ENCODE results near the gene CHRNB1.

CHRNB1 gene

DNA sequence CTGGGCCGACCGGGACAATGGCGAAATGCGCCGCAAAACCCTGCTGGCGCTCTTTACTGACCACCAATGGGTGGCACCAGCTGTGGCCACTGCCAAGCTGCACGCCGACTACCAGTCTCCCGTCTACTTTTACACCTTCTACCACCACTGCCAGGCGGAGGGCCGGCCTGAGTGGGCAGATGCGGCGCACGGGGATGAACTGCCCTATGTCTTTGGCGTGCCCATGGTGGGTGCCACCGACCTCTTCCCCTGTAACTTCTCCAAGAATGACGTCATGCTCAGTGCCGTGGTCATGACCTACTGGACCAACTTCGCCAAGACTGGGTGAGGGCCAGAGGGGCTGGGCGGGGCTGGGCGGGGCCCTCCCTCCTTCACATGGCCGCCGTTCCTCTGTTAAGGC is 29.1 kb upstream of the CHRNB1 start:
- no peak for DNase-seq

DNA sequence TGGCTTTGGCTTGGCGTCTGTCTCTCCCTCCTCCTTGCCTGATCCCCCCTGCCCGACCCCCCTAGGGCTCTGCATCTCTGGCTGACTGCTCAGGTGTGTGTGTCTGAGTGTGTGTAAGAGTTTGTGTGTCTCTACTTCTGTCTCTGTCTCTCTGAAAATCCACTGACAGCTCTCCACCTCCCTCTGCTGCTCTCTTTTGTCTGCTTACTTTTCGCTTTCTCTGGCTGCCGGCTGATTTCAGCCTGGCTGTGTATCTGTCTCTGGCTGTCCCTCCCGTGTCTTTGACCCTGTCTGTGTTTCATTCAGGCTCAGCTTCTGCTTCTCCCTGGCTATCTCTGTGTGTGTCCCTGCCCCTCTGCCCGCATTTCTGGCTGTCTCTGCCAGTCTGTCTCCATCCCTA is 28.5 kb upstream of the CHRNB1 start:
- DNase-seq = no peak

DNA sequence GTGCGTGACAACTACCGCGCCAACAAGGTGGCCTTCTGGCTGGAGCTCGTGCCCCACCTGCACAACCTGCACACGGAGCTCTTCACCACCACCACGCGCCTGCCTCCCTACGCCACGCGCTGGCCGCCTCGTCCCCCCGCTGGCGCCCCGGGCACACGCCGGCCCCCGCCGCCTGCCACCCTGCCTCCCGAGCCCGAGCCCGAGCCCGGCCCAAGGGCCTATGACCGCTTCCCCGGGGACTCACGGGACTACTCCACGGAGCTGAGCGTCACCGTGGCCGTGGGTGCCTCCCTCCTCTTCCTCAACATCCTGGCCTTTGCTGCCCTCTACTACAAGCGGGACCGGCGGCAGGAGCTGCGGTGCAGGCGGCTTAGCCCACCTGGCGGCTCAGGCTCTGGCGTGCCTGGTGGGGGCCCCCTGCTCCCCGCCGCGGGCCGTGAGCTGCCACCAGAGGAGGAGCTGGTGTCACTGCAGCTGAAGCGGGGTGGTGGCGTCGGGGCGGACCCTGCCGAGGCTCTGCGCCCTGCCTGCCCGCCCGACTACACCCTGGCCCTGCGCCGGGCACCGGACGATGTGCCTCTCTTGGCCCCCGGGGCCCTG is 27.7 kb upstream of the CHRNB1 start:
- no peak for DNase-seq

DNA sequence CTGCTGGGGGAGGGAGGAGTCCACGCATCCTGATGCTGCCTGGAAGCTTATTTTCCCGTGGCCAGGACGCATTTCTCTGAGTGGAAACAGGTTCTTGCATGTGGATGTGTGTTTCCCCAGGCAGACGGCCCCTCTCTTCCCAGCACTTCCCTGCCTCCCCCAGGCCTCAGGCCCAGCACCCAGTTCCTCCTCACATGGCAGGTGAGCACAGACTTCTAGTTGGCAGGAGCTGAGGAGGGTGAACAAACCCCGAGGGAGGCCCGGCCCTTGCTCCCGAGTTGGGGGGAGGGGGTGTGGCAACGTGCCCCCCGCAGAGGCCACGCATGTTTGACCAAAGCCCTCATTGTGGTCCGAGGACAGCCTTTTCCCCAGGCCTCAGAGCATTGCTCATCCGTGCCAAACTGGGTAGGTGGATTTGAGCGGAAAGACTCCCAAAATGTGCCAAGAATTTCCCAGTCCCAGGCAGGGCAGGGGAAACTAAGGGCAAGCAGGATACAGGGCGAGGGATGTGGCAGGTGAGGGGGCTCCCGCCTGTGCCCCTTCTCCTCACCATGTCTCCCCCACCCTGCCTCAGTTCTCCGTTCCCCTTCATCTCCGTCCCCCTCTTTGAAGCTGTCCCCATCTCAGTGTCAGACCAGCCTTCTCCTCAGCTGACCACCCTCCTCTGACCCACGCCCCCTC is 26.2 kb upstream of the CHRNB1 start:
- no peak for DNase-seq

DNA sequence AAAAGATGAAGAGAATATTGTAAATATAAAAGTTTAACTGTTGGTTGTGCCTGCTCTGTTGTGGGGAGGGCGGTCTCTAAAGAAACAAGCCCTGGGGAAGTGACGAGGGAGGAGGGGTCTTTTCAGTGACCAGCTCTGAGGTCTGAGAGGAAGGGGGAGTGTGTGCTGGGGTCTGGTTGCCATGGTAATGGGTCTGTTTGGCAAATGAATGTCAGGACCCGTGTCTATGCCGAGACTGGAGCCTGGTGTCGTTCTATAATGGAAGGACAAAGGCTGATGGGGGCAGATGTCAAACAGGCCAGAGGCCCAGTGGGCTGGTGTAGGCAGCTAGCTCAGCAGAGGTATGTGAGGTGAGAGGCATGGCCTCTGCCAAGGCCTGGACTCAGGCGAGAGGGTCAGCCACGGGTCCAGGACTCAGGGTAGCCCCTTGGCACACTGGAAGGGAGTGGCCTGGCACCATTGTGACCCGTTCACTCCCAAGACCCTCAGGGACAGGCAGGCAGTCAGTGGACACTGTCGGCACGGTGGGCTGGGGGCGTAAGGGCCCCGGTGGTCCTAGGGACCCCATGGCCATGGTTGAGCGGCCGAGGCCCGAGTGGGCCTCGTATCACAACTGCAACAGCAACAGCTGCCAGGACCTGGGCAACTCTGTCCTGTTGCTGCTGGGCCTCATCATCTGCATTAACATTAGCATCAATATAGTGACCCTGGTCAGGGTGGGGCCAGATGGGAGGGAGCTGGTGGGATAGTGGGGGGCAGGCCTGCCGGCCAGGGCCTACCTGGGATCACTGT is 24.8 kb upstream of the CHRNB1 start, which contains the start of gene SPEM1:
SPEM1 (plus strand) TSS at position 506 of the 792 bp plus-strand sequence; CDS start at position 567, 61 bp downstream.
- no peak for DNase-seq

DNA sequence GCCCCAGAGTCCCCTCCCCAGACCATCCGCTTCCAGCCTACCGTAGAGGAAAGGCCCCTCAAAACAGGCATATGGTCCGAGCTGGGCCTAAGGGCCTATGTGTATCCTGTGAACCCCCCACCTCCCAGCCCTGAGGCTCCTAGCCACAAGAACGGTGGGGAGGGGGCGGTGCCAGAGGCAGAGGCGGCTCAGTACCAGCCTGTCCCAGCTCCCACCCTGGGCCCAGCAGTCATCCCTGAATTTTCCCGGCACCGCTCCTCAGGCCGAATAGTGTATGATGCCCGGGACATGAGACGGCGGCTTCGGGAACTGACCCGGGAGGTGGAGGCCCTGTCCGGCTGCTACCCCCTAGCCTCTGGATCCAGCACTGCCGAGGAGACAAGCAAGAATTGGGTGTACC is 23.7 kb upstream of the CHRNB1 start:
- no peak for DNase-seq

DNA sequence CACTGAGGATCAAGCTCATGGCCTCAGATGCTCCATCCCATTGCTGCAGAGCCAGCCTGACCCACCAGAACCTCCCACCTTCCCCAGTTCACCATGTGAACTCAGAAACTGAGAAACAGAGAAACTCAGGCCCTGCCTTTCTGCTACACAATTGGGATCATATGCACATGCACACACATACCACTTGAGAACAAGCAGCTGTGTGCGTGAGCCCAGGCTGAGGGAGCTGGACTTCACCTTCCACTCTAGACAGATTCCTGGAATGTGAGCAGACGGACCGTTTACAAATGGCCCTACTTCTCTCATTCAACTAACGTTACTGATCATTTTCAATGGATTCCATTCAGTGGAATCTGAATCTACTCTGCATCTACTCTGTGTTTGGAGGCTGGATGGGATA is 21.2 kb upstream of the CHRNB1 start:
- DNase-seq = no peak

DNA sequence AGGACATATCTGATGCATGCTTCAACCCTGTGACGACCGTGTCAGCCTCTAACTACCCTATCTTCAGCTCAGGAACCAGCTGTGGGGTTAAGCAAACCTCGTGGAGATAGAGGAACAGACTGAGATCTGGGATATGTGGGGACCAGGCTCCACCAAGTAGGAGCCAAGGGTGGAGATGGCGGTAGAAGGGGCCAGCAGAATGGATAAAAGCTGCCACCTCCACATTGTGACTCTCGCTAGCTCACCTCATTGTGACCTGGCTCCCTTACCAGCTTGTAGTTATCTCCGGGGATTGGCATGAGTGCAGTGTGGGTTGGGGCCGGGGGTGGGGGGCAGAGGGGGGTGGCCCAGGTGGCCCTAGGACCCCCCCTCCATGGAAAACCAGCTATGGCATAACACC is 19.5 kb upstream of the CHRNB1 start, which contains the start of gene SPEM2:
SPEM2 (plus strand) TSS at position 301 of the 400 bp plus-strand sequence; CDS start at position 374, 73 bp downstream.
- DNase-seq = no peak

DNA sequence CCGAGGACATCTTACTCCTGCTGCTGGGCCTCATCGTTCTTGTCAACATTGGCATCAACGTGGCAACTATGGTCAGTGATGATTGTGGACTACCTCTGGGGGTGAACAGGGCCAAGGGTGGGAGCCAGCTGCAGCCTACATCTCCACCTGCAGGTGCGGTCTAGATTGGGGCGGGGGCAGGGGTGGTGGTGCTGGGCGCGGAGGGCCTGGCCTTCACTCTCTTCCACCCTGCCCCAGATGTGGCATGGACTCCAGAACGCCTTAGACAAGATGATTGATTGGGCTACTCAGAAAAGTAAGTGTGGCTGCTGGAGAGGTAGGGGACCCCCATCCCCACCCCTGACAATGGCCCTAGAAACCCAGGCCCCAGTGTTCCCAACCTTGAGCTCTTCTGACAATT is 19.1 kb upstream of the CHRNB1 start:
- no peak for DNase-seq

DNA sequence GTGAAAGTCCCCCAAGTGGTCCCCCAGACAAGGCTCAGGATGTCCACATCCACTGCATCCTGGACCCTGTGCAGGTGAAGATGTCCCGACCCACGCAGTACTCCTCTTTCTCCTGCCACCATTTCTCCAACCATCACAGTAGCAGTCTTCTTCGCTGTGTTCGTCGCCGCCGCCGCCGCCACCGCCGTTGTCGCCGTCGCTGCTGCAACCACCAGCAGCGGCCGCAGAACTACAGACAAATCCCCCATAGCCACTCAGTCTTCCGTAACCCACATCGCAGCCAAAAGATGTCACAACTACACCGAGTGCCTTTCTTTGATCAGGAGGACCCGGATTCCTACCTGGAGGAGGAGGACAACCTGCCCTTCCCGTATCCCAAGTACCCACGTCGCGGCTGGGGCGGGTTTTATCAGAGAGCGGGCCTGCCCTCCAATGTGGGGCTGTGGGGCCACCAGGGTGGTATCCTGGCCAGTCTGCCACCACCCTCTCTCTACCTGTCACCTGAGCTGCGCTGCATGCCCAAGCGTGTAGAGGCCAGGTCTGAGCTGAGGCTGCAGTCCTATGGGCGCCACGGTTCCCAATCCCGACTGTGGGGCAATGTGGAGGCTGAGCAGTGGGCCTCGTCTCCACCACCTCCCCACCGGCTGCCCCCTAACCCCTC is 18.5 kb upstream of the CHRNB1 start:
- no peak for DNase-seq

DNA sequence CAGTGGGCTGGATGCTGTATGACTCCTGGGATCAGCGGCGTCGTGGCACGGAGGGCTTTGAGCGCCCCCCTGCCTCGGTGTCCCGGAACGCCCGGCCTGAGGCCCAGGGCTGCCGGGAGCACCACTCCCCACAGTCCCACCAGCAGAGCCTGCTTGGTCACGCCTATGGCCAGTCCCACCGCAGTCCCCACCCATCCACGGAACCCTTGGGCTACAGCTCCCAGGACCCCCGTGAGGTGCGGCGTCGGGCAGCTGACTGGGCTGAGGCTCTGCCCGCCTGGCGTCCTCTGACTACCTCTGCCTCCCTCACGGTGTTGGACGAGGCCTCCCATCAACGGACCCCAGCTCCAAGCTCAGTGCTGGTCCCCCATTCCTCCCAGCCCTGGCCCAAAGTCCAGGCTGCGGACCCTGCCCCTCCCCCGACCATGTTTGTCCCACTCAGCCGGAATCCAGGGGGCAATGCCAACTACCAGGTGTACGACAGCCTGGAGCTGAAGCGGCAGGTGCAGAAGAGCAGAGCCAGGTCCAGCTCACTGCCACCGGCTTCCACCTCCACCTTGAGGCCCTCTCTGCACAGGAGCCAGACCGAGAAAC is 17.9 kb upstream of the CHRNB1 start:
- DNase-seq = no peak

DNA sequence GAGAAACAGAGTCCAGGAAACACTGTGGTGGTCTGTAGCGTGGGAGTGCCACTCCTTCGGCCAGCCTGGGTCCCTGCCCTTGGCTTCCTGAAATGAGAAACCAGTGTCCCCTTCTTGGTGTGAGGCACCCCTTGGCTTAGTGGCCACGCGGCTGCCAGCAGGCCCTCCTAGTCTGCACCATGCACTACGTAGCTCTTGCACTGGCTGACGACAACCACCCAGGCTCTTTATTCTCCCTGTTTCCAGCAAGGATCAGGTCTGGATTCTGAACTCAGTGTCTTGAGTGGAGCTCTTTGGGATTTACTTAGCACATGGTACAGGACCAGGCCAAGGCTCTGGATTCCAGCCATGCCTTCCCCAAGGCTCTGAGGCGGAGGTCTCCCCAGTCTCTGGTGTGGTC is 17.3 kb upstream of the CHRNB1 start:
- no peak for DNase-seq

DNA sequence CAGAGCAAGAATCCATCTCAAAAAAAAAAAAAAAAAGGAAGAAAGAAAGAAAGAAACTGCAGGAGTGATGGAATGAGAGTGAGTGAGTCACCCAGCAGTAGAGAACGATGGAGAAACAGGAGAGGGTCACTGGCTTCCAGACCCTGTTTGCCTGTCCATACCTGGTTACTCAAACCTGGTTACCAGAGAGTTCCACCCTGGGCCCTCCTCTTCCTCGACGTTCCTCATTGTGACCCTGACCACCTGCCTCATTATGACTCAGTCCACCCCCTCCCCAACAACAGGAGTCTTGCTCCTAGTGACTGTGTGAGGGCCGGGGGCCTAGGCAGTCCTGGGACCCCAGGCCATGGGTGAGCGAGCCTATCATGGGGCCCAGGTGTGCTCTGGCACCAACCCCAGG is 16.3 kb upstream of the CHRNB1 start, which contains the start of gene SPEM3:
SPEM3 (plus strand) TSS at position 301 of the 400 bp plus-strand sequence; CDS start at position 347, 46 bp downstream.
- DNase-seq = no peak

DNA sequence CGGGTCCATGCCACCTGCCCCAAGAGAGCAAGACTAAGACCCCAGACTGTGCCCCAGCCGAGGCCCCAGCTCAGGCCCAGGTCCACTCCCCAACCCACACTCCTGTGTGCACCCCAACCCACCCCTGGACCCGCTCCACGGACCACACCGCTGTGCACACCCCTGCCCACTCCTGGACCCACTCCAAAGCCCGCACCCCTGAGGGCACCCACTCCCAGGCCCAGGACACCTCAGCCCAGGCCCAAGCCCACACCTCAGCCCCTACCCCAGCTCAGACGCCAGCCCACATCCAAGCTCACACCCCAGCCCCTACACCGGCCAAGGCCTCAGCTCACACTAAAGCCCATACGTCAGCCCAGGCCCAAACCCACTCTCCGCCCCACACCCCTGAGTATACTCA is 15.1 kb upstream of the CHRNB1 start:
- DNase-seq = no peak

DNA sequence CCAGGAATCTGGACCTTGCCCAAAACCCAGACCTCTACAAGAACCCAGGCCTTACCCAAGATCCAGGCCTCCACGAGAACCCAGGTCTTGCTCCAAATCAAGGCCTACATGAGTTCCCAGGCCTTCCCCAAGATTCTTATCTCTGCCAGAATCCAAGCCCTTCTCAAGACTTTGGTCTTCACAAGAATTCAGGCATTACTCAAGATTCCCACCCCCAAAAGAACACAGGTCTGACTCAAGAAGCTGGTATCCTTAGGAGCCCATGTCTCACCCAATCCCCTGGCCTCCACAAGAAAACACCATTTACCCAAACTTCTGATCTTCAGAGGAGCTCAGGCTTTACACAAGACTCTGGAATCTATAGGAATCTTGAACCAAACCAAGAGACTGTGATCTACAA is 13.6 kb upstream of the CHRNB1 start:
- no peak for DNase-seq

DNA sequence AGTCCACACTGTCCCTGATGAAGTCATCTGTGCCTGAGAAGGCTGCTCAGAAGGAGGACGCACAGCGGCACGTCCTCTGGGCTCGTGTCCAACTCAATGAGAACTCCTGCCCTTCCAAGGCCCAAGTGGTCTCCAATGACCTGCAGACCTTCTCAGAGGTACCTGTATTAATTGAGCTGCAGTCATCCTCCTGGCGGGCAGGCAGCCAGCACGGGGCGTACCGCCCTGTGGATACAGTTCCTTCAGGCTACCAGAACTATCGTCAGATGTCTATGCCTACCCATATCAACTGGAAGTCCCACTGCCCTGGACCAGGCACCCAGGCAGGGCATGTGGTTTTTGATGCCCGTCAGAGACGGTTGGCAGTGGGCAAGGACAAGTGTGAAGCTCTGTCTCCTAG is 12.6 kb upstream of the CHRNB1 start:
- DNase-seq = no peak

DNA sequence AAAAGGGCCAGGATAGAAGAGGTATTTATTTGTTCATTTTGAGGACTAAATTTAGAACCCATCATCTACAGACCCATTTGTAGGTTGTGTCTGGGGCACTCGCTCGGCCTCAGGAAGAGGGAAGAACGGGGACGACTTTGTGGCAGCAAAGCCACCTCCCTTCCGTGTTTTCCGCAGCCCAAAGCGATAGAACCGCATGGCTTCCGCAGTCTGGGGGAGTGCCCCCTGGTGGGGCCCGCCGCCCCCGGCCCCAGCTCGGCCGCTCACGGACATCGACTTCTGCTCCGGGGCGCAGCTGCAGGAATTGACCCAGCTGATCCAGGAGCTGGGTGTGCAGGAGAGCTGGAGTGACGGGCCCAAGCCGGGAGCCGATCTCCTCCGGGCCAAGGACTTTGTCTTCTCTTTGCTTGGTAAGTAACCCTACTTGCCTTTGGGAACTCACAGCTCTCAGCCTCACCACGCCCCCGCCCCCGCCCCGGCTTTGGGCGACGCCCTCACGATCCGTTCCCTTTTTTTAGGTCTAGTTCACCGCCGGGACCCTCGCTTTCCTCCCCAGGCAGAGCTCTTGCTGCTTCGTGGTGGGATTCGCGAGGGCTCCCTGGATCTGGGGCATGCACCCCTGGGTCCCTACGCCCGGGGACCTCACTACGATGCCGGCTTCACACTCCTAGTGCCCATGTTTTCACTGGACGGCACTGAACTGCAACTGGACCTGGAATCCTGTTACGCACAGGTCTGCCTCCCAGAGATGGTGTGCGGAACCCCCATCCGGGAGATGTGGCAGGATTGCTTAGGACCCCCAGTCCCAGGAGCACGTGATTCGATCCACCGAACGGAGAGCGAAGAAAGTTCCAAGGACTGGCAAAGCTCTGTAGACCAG is 8.9 kb upstream of the CHRNB1 start:
- DNase-seq = peak; percentile 45

DNA sequence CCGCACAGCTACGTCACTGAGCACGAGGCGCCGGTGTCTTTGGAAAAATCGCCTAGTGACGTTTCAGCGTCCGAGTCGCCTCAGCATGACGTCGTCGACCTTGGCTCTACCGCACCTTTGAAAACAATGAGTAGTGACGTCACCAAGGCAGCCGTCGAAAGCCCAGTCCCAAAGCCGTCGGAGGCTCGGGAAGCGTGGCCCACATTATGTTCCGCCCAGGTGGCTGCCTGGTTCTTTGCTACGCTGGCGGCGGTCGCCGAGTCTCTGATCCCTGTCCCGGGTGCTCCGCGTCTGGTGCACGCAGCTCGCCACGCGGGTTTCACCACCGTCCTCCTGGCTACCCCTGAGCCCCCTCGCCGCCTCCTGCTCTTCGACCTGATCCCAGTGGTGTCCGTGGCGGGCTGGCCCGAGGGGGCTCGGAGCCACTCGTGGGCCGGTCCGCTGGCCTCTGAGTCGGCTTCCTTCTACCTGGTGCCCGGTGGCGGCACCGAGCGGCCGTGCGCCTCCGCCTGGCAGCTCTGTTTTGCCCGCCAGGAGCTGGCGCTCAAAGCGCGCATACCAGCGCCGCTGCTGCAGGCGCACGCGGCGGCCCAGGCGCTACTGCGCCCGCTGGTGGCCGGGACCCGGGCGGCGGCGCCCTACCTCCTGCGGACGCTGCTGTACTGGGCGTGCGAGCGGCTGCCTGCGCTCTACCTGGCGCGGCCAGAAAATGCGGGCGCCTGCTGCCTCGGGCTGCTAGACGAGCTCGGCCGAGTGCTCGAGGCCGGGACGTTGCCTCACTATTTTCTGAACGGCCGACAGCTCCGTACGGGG is 8.1 kb upstream of the CHRNB1 start:
- peak; percentile 82 for DNase-seq

DNA sequence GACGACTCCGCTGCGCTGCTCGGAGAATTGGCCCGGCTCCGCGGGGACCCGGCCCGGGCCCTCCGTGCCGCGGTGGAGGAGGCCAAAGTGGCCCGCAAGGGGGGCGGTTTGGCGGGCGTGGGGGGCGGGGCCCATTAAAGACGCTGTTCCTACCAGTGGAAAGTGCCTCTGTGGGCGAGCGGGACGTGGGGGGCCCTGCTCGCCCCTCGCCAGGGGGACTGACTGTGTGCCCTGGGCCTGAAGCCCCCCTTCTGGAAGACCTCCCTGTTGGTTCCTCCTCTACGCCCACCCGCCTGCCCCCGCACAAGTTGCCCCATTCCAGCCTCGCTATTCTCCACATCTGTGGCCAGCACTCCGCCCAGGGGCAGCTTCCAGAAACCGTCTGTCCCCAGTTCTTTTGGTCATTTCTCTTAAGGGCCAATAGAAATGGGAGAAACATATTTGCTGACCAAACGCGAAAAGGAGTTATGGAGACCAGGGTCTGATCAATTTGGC is 7.4 kb upstream of the CHRNB1 start:
- no peak for DNase-seq

DNA sequence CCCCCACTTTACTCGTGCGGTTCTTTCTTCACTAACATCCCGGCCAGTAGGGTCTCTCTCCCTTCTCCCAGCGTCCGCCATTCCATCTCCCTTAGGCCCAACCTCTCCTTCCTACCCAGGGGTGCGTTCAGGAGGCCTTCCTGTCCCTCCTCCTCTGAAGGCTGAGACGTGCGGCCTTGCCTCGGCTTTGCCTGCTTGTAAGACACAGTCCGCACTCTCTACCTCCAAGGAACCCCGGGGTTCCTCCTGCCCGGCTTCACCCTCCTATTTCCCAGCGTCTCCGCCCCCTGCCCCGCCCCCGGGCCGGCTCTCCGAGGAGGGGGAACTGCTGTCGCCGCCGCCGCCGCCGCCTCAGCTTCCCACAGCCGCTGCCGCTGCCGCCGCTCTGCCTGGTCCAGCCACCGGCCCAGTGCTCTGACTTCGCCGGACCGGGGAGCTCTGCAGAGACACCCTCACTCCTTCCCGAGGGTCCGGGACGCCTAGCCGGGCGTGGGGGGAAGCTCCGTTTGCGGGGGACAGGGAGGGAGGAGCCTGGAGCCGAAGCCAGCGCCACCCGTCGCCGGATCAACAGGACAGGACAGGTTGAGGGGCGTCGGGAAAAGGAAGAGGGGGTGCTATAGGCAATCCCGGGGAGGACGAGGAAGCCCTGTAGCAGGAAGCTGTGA is 6.8 kb upstream of the CHRNB1 start:
- peak; percentile 68 for DNase-seq
